ENCODE results near the gene LSM3. TPM values are rescaled to one million over a fixed set of nuclear protein-coding genes. Genes with fewer than 3 reads are reported as not detected.
A peak's percentile ranks its signal among the peaks of the same experiment; 100 is the strongest.

The LSM3 gene
- total RNA-seq, 2 experiments from 2014 or later, result 16.5 to 18.9 TPM

- Mint-ChIP-seq H3K27me3 (no peaks in the 10 kb centered on the region), H3K4me3 (no peak overlapping the region), H3K27ac (no peak overlapping the region), H3K36me3 (peaks cover 14% of the 10 kb centered on the region), H3K4me1 (no peaks in the 10 kb centered on the region), H3K9me3 (ENCODE audit: low read depth) (no peaks in the 10 kb centered on the region)
- CTCF ChIA-PET, result interaction anchor here (0.8 to 2.3 kb wide), 6 partner anchors 9 to 266 kb away, joined by 3 to 14 read pairs (median 10); partner anchors contain the start of genes LSM3 and XPC
- no peak for DNase-seq
- ATAC-seq, result no peak
Observed at GRCh38 chr3:14201940-14202684, 23.5 kb downstream of the LSM3 start.

- H3K4me3 Mint-ChIP-seq, result no peak overlapping the region
- H3K27me3 Mint-ChIP-seq, result no peaks in the 10 kb centered on the region
- peaks cover 9% of the 10 kb centered on the region for H3K36me3 Mint-ChIP-seq
- DNase-seq (no peak), ATAC-seq (peak; percentile 20)
- H3K9me3 Mint-ChIP-seq (ENCODE audit: low read depth), result no peaks in the 10 kb centered on the region
- CTCF ChIA-PET, result interaction anchor here (0.7 to 2.6 kb wide), 47 partner anchors 9 to 1037 kb away, joined by 3 to 26 read pairs (median 4); partner anchors contain the start of genes LSM3 and XPC
- no peaks in the 10 kb centered on the region for H3K4me1 Mint-ChIP-seq
- no peak overlapping the region for H3K27ac Mint-ChIP-seq
Observed at GRCh38 chr3:14202874-14203520, 24.4 kb downstream of the LSM3 start.

- peak; percentile 77 for ATAC-seq
- H3K27ac Mint-ChIP-seq, result no peak overlapping the region
Observed at GRCh38 chr3:14203521-14204079, 25.0 kb downstream of the LSM3 start.

GRCh38 chr3:14204515-14205284, 26.1 kb downstream of the LSM3 start:
- CTCF ChIA-PET, result interaction anchor here (1.1 to 2.6 kb wide), 16 partner anchors 7 to 348 kb away, joined by 3 to 26 read pairs (median 6); no protein-coding TSS in a partner anchor
- DNase-seq (no peak), ATAC-seq (no peak)
- Mint-ChIP-seq H3K9me3 (ENCODE audit: low read depth) (no peaks in the 10 kb centered on the region), H3K4me3 (no peak overlapping the region), H3K27me3 (no peaks in the 10 kb centered on the region), H3K36me3 (no peaks in the 10 kb centered on the region), H3K27ac (no peak overlapping the region), H3K4me1 (no peaks in the 10 kb centered on the region)

More at GRCh38 chr3:14203521-14204079, 25.0 kb downstream of the LSM3 start:
- Mint-ChIP-seq H3K36me3 (peaks cover 5% of the 10 kb centered on the region), H3K27me3 (no peaks in the 10 kb centered on the region), H3K4me1 (no peaks in the 10 kb centered on the region), H3K4me3 (no peak overlapping the region), H3K9me3 (ENCODE audit: low read depth) (no peaks in the 10 kb centered on the region)
- peak; percentile 50 for DNase-seq
- CTCF ChIA-PET, result interaction anchor here (0.7 to 2.6 kb wide), 50 partner anchors 8 to 1036 kb away, joined by 3 to 26 read pairs (median 4); partner anchors contain the start of genes LSM3 and XPC

DNA sequence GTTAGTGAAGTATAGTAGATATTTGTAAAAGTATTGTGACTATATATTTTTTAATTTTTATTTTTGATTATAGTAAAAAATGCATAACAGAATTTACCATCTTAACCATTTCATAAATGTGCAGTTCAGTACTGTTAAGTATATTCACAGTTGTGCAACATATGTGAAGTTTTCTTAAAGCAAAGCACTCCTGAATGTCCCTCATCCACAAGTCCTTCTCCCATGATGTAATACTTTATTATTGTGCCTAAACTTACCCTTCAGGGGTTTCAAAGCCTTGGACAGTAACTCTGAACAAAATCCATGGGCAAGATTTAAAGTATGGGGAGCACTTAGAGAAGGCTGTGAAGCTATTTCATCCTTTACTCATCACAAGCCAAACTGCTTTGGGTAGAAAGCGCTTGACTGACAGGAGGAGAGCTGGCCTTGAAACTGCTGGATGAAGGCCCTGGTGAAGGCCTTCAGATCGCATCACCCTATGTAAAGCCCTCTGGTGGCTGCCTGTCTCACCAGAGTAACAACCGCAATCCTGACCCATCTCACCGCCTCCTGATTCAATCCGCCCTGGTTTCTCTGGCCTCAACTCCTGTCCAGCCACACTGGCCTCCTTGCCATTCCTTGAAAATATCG, 28.0 kb downstream of the LSM3 start:
- no peaks in the 10 kb centered on the region for H3K27me3 Mint-ChIP-seq
- CTCF ChIA-PET, result no interaction called here

GRCh38 chr3:14208168-14208567, 29.6 kb downstream of the LSM3 start:
- ATAC-seq (no peak), DNase-seq (no peak)
- Mint-ChIP-seq H3K4me3 (no peak overlapping the region), H3K9me3 (ENCODE audit: low read depth) (no peaks in the 10 kb centered on the region), H3K27ac (no peak overlapping the region), H3K36me3 (no peaks in the 10 kb centered on the region), H3K4me1 (no peaks in the 10 kb centered on the region), H3K27me3 (no peaks in the 10 kb centered on the region)
- CTCF ChIA-PET, result no interaction called here

More for the DNA sequence above, 28.0 kb downstream of the LSM3 start:
- H3K4me3 Mint-ChIP-seq, result no peak overlapping the region
- DNase-seq (no peak), ATAC-seq (no peak)
- H3K4me1 Mint-ChIP-seq, result no peaks in the 10 kb centered on the region
- no peaks in the 10 kb centered on the region for H3K9me3 Mint-ChIP-seq (ENCODE audit: low read depth)
- H3K27ac Mint-ChIP-seq, result no peak overlapping the region
- H3K36me3 Mint-ChIP-seq, result no peaks in the 10 kb centered on the region

GRCh38 chr3:14208977-14209394, 30.4 kb downstream of the LSM3 start:
- no peak overlapping the region for H3K27ac Mint-ChIP-seq
- no peaks in the 10 kb centered on the region for H3K9me3 Mint-ChIP-seq (ENCODE audit: low read depth)
- H3K4me3 Mint-ChIP-seq, result no peak overlapping the region
- H3K36me3 Mint-ChIP-seq, result no peaks in the 10 kb centered on the region
- H3K4me1 Mint-ChIP-seq, result no peaks in the 10 kb centered on the region
- no peaks in the 10 kb centered on the region for H3K27me3 Mint-ChIP-seq
- CTCF ChIA-PET, result no interaction called here
- no peak for DNase-seq
- no peak for ATAC-seq

GRCh38 chr3:14209581-14210289, 31.1 kb downstream of the LSM3 start:
- H3K4me3 Mint-ChIP-seq, result no peak overlapping the region
- CTCF ChIA-PET, result no interaction called here
- H3K27me3 Mint-ChIP-seq, result no peaks in the 10 kb centered on the region
- no peak overlapping the region for H3K27ac Mint-ChIP-seq
- no peak for DNase-seq
- no peaks in the 10 kb centered on the region for H3K4me1 Mint-ChIP-seq
- H3K9me3 Mint-ChIP-seq (ENCODE audit: low read depth), result no peaks in the 10 kb centered on the region
- no peak for ATAC-seq
- H3K36me3 Mint-ChIP-seq, result no peaks in the 10 kb centered on the region

- ATAC-seq, result no peak
Observed at GRCh38 chr3:14210290-14210688, 31.7 kb downstream of the LSM3 start.

DNA sequence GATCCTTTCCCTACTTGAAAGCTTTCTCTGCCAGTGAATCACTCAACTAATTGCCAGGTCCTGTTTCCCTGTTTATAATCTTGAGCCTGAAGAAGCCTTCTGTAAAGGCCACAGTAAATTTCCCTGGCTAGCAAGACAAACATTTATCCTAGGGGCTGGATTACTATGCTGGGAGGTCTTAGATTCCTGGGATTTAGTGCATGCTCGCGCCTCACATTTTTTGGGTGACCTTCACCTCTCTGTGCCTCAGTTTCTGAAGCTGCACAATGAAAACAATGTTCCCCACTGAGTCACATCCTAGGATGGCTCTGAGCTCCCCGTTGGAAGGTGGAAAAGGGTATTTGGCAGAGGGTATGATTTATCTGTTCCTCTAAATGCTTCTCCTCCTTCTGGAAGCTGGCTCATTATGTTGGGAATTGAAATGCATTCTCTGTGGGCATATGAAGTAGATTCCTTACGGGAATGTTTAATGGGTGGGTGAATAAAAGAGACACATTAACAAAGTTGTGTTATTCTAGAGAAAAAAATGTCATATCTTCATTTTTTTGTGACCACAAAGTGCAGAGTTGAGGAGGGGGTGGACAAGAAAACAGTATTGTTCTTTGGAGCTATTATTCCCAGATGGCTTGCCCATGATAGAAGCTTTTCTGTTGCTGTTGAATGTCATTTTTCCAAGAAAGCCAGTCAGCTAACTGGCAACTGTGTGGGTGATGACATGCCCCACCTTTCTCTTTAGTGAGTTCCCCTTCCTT, 32.4 kb downstream of the LSM3 start:
- CTCF ChIA-PET, result interaction anchor here (1.2 kb wide), 1 partner anchor 7 kb away, joined by 7 read pairs; no protein-coding TSS in a partner anchor
- Mint-ChIP-seq H3K4me3 (no peak overlapping the region), H3K36me3 (no peaks in the 10 kb centered on the region)

More at GRCh38 chr3:14210290-14210688, 31.7 kb downstream of the LSM3 start:
- H3K36me3 Mint-ChIP-seq, result no peaks in the 10 kb centered on the region
- no peak overlapping the region for H3K4me3 Mint-ChIP-seq
- CTCF ChIA-PET, result no interaction called here
- no peak for DNase-seq
- no peaks in the 10 kb centered on the region for H3K4me1 Mint-ChIP-seq
- no peaks in the 10 kb centered on the region for H3K27me3 Mint-ChIP-seq
- H3K9me3 Mint-ChIP-seq (ENCODE audit: low read depth), result no peaks in the 10 kb centered on the region
- no peak overlapping the region for H3K27ac Mint-ChIP-seq

DNA sequence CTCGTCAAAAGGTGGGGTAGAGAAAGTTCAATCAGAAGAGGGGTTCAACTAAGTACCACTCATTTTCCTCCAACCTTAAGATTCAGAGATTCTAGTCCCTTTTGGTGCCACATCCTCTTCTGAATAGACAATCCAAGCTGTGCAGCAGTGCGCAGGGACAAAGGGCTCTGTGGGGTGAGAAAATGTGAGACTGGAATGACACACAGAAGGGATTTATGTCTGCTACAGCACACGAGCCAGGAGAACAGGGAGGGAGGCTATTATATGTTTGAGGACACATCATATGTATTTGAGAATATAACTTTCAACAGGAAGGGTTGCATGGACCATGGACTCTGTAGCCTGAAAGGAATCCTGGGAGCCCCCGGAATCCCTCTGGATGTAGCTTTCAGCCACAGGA, 33.0 kb downstream of the LSM3 start:
- no peak for DNase-seq
- Mint-ChIP-seq H3K27me3 (no peaks in the 10 kb centered on the region), H3K27ac (no peak overlapping the region), H3K9me3 (ENCODE audit: low read depth) (no peaks in the 10 kb centered on the region), H3K4me3 (no peak overlapping the region), H3K36me3 (no peaks in the 10 kb centered on the region), H3K4me1 (no peaks in the 10 kb centered on the region)
- CTCF ChIA-PET, result interaction anchor here (1.2 kb wide), 1 partner anchor 8 kb away, joined by 7 read pairs; no protein-coding TSS in a partner anchor
- no peak for ATAC-seq

More for the DNA sequence above, 32.4 kb downstream of the LSM3 start:
- Mint-ChIP-seq H3K27me3 (no peaks in the 10 kb centered on the region), H3K27ac (no peak overlapping the region), H3K9me3 (ENCODE audit: low read depth) (no peaks in the 10 kb centered on the region), H3K4me1 (no peaks in the 10 kb centered on the region)
- DNase-seq (no peak), ATAC-seq (no peak)

DNA sequence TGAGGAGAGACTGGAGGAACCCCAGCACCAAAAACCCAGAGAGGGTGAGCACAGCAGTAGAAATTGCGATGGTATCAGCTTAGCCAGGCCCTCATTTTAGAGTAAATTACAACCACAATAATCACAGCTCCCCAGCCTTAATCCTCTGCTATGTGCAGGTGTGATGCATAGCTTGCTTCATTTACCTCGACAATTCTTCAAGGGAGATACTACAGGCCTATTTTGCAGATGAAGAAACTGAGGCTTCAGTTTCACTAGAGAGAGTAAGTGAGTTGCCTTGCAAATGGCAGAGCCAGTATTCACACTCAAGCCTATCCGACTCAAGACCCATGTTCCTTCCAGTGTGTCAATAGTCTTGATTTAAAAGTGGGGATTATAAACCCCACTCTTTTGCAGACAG, 33.4 kb downstream of the LSM3 start:
- Mint-ChIP-seq H3K4me3 (no peak overlapping the region), H3K27ac (no peak overlapping the region), H3K4me1 (no peaks in the 10 kb centered on the region), H3K9me3 (ENCODE audit: low read depth) (no peaks in the 10 kb centered on the region), H3K36me3 (no peaks in the 10 kb centered on the region), H3K27me3 (no peaks in the 10 kb centered on the region)
- DNase-seq (no peak), ATAC-seq (no peak)
- CTCF ChIA-PET, result interaction anchor here (0.5 to 1.2 kb wide), 2 partner anchors 8 to 13 kb away, joined by 3 to 7 read pairs; no protein-coding TSS in a partner anchor
